ENCODE results near the gene BBS7. TPM values are rescaled to one million over a fixed set of nuclear protein-coding genes. Genes with fewer than 3 reads are reported as not detected.

BBS7 gene
- polyA plus RNA-seq, 1 of the 3 experiments (the other 2 are of a cell fraction): 24.3 TPM

DNA sequence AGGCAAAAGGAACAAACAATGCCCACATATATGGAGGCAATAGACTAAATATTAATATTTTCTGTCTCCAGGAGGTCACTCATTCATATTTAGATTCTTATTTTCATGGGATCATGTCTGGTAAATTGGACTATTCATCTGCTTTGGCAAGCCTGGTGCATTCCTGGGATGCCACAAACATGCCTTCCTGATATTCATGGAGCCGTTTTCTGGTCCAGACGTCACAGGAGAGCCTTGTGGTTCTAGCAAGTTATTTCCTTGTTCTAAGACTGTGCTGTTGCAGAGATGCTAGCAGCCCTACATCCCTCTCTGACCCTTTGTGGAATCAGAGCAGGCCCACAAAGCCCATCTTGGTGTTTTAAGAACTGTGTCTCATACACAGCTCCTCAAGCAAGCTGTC is 85.3 kb downstream of the BBS7 start (continued):
- TF ChIP-seq, protein P1, sequence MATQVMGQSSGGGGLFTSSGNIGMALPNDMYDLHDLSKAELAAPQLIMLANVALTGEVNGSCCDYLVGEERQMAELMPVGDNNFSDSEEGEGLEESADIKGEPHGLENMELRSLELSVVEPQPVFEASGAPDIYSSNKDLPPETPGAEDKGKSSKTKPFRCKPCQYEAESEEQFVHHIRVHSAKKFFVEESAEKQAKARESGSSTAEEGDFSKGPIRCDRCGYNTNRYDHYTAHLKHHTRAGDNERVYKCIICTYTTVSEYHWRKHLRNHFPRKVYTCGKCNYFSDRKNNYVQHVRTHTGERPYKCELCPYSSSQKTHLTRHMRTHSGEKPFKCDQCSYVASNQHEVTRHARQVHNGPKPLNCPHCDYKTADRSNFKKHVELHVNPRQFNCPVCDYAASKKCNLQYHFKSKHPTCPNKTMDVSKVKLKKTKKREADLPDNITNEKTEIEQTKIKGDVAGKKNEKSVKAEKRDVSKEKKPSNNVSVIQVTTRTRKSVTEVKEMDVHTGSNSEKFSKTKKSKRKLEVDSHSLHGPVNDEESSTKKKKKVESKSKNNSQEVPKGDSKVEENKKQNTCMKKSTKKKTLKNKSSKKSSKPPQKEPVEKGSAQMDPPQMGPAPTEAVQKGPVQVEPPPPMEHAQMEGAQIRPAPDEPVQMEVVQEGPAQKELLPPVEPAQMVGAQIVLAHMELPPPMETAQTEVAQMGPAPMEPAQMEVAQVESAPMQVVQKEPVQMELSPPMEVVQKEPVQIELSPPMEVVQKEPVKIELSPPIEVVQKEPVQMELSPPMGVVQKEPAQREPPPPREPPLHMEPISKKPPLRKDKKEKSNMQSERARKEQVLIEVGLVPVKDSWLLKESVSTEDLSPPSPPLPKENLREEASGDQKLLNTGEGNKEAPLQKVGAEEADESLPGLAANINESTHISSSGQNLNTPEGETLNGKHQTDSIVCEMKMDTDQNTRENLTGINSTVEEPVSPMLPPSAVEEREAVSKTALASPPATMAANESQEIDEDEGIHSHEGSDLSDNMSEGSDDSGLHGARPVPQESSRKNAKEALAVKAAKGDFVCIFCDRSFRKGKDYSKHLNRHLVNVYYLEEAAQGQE (IDR thresholded peaks at IDR 0.05; ENCODE audit: low read depth, low read length): 0 out of 2 replicates have a peak, but pooled peaks have one; percentile 29
- peak; percentile 87 for TF ChIP-seq JUND (IDR thresholded peaks at IDR 0.05)
- peak; percentile 98 for TF ChIP-seq TEAD4 (IDR thresholded peaks at IDR 0.05; ENCODE audit: borderline replicate concordance, insufficient read depth)
- TF ChIP-seq MEF2A (IDR thresholded peaks at IDR 0.05; ENCODE audit: borderline replicate concordance, low read depth): peak; percentile 89
- peak; percentile 82 for TF ChIP-seq FOXM1 (IDR thresholded peaks at IDR 0.05; ENCODE audit: low read depth)

- Histone ChIP-seq H3K27ac (ENCODE audit: low read depth in 2 of 2, low read length in 1 of 2) (peak overlapping the region; percentile 76 to 89; a peak in 3 of 4 replicates), H2AFZ (ENCODE audit: low read depth) (no peak overlapping the region; the same call in 1 of the 2 replicates), H3K79me2 (ENCODE audit: insufficient read depth) (no peaks in the 10 kb centered on the region), H3F3A (replicated peaks; ENCODE audit: insufficient read depth) (peaks cover 44% of the 10 kb centered on the region), H3K9ac (peak overlapping the region; percentile 27; the same call in 1 of the 2 replicates), H3K27me3 (ENCODE audit: insufficient read depth) (no peaks in the 10 kb centered on the region), H3K9me3 (0 out of 2 replicates have a peak, but pooled peaks cover 6% of the 10 kb centered on the region), H3K36me3 (replicated peaks in 1 of 2; ENCODE audit: control insufficient read depth in 1 of 2, insufficient read depth in 2 of 2, low read length in 1 of 2) (peaks cover 0 to 5% of the 10 kb centered on the region in 2 experiments), H3K4me1 (ENCODE audit: control insufficient read depth in 1 of 2, insufficient read depth in 2 of 2, low read depth in 1 of 2, low read length in 1 of 2) (peaks cover 0 to 34% of the 10 kb centered on the region in 2 experiments; a peak in 3 of 4 replicates), H3K4me3 (ENCODE audit: low read depth in 2 of 2, low read length in 1 of 2) (no peak overlapping the region), H3K9me2 (no peaks in the 10 kb centered on the region), H4K20me1 (ENCODE audit: insufficient read depth) (no peaks in the 10 kb centered on the region), H3K4me2 (no peak overlapping the region)
- no peak for TF ChIP-seq POLR2AphosphoS5 (IDR thresholded peaks at IDR 0.05; ENCODE audit: low read depth, low read length)
- no peak for TF ChIP-seq TCF12 (IDR thresholded peaks at IDR 0.05)
- no peak for TF ChIP-seq GABPA (IDR thresholded peaks at IDR 0.05; ENCODE audit: low read depth)
- no peak for TF ChIP-seq RFX5 (IDR thresholded peaks at IDR 0.05; ENCODE audit: low read length)
- TF ChIP-seq EP300 (IDR thresholded peaks at IDR 0.05; ENCODE audit: borderline replicate concordance in 1 of 2, low read depth in 1 of 2, low read length in 1 of 2): no peak
- TF ChIP-seq ELF1 (IDR thresholded peaks at IDR 0.05): no peak
- no peak for TF ChIP-seq MAX (IDR thresholded peaks at IDR 0.05; ENCODE audit: low read depth)
- no peak for TF ChIP-seq YY1 (IDR thresholded peaks at IDR 0.05; ENCODE audit: low read depth)
- no peak for TF ChIP-seq RCOR1 (IDR thresholded peaks at IDR 0.05; ENCODE audit: low read length)
- TF ChIP-seq IRF3 (IDR thresholded peaks at IDR 0.05; ENCODE audit: low read depth, low read length): no peak
- no peak for TF ChIP-seq SIN3A (IDR thresholded peaks at IDR 0.05; ENCODE audit: borderline replicate concordance, low read depth, low read length)
- TF ChIP-seq PBX3 (IDR thresholded peaks at IDR 0.05): no peak
- no peak for TF ChIP-seq TAF1 (IDR thresholded peaks at IDR 0.05; ENCODE audit: borderline replicate concordance, low read depth, low read length)
- TF ChIP-seq NFIC (IDR thresholded peaks at IDR 0.05; ENCODE audit: borderline replicate concordance): no peak
- no peak for TF ChIP-seq MXI1 (IDR thresholded peaks at IDR 0.05; ENCODE audit: low read depth, low read length)
- 61% methylated on average over 1 of the region's 1 CpG for WGBS (ENCODE audit: low lambda C conversion rate)
- ChIA-PET CTCF (no interaction called here), POLR2A (no interaction called here)
- no peak for DNase-seq
Measured at GRCh38 chr4:121784401-121784800, 85.9 kb downstream of the BBS7 start.

Measured in SK-N-SH (cell line).